ENCODE measurements around the gene LMOD1.

Gene LMOD1

DNA sequence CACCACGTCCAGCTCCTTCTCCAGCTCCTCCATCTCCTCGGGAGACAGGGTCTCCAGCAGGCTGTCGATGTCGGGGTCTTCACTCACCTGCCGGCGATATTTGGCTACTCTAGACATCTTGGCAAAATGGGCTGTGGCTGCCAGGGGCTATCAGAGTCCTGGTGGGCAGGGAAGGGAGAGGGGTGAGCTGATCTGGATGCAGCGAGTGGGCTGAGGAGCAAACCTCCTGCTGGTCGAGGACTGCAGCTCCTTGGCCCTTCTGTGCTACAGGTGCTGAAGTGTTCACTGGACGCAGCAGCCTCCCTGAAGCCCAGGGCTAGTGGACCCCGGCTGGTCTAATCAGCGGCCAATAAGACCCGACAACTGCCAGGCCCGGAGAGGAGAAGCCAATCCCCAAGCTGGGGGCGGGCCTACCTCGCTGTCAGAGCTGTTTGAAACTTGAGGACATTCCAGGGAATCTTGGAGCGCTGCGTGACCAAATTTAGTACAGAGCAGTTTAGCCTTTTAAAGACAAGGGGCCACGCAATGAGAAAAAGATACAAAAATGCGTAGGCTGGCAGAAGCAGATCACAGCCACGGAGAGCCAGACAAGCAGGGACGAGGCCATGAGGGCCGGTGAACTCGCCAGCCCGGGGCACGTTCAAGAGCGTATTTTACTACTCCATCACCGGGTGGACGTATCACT is at the start of gene LMOD1:
Gene LMOD1, minus strand, starts transcription at position 325 of the 685 bp plus-strand sequence. Its CDS starts 208 bp downstream, at position 117.
- TF ChIP-seq, protein P1, sequence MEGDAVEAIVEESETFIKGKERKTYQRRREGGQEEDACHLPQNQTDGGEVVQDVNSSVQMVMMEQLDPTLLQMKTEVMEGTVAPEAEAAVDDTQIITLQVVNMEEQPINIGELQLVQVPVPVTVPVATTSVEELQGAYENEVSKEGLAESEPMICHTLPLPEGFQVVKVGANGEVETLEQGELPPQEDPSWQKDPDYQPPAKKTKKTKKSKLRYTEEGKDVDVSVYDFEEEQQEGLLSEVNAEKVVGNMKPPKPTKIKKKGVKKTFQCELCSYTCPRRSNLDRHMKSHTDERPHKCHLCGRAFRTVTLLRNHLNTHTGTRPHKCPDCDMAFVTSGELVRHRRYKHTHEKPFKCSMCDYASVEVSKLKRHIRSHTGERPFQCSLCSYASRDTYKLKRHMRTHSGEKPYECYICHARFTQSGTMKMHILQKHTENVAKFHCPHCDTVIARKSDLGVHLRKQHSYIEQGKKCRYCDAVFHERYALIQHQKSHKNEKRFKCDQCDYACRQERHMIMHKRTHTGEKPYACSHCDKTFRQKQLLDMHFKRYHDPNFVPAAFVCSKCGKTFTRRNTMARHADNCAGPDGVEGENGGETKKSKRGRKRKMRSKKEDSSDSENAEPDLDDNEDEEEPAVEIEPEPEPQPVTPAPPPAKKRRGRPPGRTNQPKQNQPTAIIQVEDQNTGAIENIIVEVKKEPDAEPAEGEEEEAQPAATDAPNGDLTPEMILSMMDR (IDR thresholded peaks at IDR 0.05; ENCODE audit: low read depth, low read length): no peak
- H3K4me3 ChIP-seq (ENCODE audit: low read depth, low read length): peak within 1 kb of the TSS; percentile 73

DNA sequence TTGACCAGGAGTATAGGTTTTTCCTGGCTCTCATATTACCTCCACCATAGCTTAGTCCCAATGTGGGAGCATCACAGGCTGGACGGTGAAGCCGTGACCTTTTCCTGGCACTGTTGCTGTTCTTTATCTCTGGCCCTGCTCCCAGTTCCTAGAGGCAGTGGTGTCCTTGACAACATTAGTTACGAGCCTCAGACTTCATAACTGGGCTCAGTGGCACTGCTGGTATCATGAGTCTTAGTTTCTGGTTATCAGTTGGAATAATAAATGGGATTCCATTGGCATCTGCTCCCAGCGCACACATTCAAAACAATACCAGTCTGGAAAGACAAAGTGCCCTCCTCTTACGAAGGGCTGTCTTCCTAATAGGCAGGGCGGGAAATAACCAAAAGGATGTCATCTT is 44.1 kb upstream of the LMOD1 start:
- H3K4me3 ChIP-seq (ENCODE audit: low read depth, low read length): no peak overlapping the region
- TF ChIP-seq, protein P1 (IDR thresholded peaks at IDR 0.05; ENCODE audit: low read depth, low read length): no peak

DNA sequence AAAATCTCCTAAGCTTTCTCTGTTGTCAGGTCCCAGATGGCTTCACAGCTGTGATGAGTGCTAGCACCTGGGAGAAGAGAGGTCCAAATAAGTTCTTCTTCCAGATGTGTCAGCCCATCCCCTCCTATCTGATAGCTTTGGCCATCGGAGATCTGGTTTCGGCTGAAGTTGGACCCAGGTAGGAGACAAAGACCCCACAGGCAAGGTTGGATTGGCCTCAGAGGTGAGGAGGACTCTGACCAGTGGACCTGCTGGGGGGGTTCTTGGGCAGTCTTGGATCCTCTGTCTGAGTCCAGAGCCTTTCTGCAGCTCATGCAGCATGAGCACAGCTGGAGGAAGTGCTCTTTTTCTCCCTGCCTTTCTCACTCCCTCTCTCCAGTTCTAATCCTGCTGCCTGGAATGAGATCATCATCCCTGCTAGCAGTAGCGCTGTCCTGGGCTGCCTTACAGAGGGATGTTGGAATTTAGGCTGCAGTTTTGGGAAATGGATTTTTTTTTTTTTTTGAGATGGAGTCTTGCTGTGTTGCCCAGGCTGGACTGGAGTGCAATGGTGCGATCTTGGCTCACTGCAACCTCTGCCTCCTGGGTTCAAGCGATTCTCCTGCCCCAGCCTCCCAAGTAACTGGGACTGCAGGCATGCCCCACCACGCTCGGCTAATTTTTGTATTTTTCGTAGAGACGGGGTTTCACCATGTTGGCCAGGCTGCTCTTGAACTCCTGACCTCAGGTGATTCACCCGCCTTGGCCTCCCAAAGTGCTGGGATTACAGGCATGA is 43.2 kb upstream of the LMOD1 start:
- TF ChIP-seq, protein P1 (IDR thresholded peaks at IDR 0.05; ENCODE audit: low read depth, low read length): no peak
- no peak overlapping the region for H3K4me3 ChIP-seq (ENCODE audit: low read depth, low read length)

DNA sequence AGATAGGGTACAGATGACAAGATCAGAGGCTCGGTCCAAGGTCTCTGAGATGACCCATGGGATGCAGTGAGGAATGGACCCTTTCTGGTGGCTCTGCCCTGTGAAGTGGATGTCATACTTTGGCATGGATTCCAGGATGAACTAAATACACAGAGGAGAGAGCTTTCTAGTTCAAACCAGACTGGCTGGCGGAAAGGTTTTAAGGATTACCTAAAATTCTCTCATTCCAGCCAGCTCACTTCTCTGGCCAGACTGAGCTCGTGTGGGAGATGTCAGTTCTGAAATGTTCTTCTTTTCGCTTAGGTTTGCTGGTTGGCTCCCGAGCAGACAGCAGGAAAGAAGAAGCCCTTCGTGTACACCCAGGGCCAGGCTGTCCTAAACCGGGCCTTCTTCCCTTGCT is 42.3 kb upstream of the LMOD1 start:
- H3K4me3 ChIP-seq (ENCODE audit: low read depth, low read length): no peak overlapping the region
- TF ChIP-seq, protein P1 (IDR thresholded peaks at IDR 0.05; ENCODE audit: low read depth, low read length): no peak

DNA sequence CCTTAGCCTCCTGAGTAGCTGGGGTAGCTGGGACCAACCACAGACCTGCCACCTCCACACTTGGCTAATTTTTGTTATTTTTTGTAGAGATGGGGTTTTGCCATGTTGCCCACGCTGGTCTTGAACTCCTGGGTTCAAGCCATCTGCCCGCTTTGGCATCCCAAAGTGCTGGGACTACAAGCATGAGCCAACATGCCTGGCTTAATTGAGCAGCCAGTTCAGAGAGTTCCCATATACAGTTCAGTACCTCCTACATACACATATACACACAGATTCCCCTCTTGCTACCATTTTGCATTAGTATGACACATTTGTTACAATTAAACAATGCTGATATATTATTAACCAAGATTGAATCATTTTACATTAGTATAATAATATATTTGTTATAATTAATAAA is 39.0 kb upstream of the LMOD1 start:
- H3K4me3 ChIP-seq (ENCODE audit: low read depth, low read length): no peak overlapping the region
- TF ChIP-seq, protein P1 (IDR thresholded peaks at IDR 0.05; ENCODE audit: low read depth, low read length): no peak

DNA sequence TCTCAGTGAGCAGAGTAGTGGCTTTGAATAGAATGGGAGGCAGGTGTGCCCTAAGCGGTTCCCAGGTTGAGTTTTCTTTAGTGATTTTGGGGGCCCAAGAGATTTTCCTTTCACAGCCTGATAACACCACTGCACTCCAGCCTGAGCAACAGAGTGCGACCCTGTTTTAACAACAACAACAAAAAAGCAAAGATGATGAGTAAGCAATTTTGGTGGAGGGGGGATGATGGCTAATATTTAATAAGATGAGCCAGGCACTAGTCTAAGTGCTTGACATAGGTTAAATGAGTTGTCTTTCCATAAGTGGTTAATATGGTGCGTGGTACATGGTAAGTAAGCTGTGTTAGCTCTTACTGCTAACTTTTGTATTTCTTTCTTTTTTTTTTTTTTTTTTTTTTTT is 38.1 kb upstream of the LMOD1 start:
- TF ChIP-seq, protein P1 (IDR thresholded peaks at IDR 0.05; ENCODE audit: low read depth, low read length): no peak
- H3K4me3 ChIP-seq (ENCODE audit: low read depth, low read length): no peak overlapping the region

DNA sequence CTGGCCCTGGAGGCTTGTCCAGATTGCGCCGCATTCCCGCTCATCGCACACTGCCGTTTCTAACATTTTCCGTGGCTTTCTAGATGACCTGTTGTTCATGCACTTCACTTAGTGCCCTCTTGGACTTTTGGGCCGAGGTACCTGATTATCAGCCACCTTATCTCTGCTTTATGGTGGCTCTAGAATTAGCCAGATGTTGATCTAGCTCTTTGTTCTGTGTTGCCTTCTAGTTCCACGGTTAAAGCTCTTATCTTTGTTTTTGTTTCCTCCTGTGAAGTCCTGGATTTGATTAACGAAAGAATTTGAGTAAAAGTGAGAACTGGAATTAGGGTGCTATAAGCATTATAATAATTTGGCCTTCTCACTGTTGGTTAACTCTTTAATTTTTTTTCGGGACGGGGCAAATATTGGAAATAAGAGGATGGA is 37.0 kb upstream of the LMOD1 start:
- peak overlapping the region; percentile 76 for H3K4me3 ChIP-seq (ENCODE audit: low read depth, low read length)
- TF ChIP-seq, protein P1 (IDR thresholded peaks at IDR 0.05; ENCODE audit: low read depth, low read length): no peak

All from WI38 (cell line).